ENCODE measurements around the gene TRIO.

TRIO gene

DNA sequence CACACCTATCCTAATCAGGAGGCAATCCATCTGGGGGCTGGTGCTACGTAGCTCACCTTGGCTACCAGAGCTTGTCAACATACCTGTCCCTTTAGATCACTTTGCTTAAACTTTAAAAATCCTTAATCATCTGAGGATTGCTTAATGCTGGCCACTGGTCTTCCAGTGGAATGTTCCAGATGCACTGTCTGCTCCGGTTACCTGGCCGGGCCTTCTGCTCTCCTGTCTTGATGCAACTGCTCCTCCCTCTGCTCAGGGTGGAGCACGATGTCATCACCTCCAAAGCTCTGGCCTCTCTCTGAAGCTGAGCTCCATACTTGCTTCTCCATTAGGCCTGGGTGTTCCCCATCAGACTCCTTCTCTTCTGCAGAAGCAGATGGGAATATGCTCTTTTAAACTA lies 331.9 kb downstream of the TRIO start:
- DNase-seq = no peak

DNA sequence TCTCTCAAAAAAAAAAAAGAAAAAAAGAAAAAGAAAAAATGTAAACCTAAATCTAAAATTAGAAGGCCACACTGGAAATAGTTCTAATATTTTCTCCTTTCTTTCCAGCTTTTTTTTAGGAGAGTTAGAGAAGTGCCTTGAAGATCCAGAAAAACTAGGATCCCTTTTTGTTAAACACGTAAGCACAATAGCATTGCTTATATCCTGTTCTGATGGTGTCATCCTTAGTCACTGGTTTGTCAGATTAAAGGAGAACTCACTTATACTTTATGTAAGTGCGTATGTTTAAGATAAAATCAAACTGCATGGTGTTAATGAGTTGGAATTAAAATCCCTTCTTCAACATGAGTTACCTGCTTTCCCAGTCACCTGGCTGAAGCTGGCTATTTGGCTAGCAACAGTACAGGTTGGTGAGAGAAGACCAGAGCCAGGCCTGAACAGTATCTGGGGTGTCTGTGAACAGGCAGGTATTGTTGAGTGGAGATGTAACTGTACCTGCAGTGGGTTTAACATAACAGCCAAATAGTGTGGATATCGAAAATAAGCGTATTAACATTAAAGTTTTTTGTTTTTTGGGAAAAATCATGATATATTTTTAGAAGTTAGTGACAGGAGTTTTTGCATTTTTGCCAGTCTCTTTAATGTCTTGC lies 333.8 kb downstream of the TRIO start:
- DNase-seq = no peak

DNA sequence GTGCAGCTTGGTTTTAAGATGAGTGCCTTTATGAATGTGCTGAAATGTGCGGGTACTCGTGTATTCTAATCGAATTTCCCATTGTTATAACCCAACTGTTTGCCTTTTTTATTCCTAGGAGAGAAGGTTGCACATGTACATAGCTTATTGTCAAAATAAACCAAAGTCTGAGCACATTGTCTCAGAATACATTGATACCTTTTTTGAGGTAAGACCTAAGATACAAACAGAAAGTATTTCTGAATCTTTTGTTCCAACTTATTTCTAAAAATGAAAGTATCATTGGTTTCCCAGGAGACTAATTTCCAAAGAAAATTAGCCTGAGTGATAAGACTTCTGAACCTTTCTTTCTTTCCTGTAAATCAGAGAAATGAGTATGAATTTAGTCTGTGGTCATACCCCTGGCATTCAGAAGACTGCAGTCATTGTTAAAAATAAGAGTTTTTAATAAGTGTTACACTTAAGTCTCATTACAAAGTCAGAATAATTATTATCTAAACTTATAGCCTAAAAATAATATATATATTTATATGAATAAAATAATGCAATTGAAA lies 336.1 kb downstream of the TRIO start:
- DNase-seq = no peak

- no peak for DNase-seq
Measured at GRCh38 chr5:14481349-14481748, 338.2 kb downstream of the TRIO start.

DNA sequence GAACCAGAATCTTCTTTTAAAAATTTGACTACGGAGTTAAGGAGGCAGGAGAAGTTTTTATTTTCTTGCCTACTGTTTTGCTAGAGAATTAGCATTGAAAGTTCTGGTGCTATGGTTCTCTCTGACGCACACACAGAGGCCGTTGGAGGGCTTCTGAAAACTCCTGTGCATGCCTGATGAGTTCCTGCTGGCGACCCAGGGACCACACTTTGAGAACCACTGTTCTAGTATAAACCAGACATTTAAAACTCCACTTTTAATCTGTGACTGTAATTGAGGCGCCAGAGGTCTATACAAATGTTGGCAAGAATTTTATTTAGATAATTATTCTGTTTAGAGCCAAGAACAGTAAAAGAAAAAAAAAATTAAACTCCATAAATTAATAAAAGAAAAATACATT lies 338.9 kb downstream of the TRIO start:
- no peak for DNase-seq

GRCh38 chr5:14483504-14484157 lies 340.5 kb downstream of the TRIO start:
- no peak for DNase-seq

GRCh38 chr5:14486486-14486885 lies 343.3 kb downstream of the TRIO start:
- DNase-seq = no peak

- DNase-seq = no peak
Measured at GRCh38 chr5:14486996-14487896, 344.1 kb downstream of the TRIO start.

GRCh38 chr5:14487897-14488570 lies 344.9 kb downstream of the TRIO start:
- DNase-seq = no peak

DNA sequence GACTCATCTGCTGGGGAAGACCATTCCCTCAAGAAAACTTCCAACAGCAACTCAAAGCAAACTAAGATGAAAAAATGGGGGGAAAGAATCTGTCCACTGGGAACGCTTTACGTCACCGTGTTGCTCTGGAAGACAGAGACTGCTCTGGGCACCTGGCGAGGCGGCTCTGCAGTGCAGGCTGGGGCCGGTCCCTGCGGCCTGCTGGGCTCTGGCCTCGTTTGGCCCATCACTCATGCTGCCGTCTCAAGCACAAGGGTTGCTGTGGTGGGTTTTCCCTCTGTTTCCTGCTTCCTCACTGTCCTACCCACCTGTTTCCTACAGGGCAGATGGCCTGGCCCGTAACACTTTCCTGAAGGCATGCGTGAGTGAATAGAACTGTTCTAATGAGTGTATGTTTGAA lies 345.6 kb downstream of the TRIO start:
- no peak for DNase-seq

DNA sequence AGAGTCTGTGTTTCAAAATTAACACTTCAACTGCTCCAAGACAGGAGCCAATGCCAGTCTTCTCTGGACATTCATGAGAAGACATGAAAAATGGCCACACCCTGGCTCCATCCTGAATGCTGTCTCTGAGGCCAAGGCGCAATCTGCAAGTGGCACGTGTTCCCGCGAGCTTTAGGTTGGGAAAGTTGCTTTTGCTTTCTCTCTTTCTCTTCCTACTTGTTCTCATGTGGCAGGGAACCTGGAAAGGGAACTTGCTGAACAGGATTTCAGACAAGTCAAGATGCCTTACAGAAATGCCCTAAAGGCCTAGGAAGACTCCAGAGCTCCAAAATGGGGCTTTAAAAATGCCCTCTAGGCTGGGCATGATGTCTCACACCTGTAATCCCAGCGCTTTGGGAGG lies 346.5 kb downstream of the TRIO start:
- no peak for DNase-seq

GRCh38 chr5:14490309-14490711 lies 347.2 kb downstream of the TRIO start:
- no peak for DNase-seq

GRCh38 chr5:14491015-14491915 lies 348.1 kb downstream of the TRIO start:
- DNase-seq = no peak

DNA sequence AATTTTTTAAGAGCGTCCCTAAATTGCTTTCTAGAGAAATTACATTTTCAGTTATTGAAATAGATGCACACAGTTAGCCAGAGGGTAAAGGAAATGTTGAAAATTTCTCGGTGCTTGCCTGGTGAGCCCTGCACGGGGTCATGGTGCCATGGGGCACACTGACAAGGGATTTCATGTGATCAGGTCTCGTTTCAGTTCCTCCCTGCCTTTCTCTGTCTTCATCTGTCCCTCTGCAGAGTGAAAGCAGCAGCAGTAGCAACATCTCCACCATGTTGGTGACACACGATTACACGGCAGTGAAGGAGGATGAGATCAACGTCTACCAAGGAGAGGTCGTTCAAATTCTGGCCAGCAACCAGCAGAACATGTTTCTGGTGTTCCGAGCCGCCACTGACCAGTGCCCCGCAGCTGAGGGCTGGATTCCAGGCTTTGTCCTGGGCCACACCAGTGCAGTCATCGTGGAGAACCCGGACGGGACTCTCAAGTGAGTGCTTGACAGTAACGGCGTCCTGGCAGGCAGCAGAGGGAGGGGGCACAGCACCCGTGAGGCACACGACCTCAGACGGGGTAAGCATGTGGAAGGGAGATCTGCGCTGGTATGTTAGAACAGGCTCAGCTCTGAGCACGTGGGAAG lies 349.3 kb downstream of the TRIO start:
- no peak for DNase-seq

DNA sequence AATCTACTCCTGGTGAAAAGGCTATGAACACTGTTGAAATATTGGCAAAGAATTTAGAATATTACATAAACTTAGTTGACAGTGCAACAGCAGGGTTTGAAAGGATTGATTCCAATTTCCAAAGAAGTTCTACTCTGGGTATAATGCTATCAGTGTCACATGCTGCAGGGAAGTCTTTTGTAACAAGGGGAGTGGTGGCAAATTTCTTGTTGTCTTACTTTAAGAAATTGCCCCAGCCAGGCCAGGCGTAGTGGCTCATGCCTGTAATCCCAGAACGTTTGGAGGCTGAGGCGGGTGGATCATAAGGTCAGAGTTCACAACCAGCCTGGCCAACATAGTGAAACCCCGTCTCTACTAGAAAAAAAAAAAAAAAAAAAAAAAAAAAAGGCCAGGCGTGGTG lies 352.2 kb downstream of the TRIO start:
- DNase-seq = no peak

DNA sequence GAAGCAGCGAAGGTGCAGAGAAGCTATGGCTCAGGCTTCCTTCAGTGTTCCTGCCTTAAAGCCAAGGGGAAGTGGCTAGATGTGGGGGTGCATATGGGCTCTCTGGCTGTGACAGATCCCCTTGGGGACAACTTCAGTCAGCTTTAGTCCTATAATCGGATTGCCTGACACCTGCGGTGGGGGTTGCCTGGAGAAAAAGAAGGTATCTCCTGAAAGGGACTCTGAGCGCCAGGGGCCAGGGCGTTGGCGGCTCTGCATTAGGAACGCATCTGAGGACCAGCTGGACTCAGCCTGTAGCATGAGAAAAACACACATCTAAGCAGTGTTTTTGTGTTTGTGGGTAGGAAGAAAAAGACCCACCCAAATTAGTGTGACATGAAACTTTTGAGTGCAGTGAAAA lies 354.2 kb downstream of the TRIO start:
- DNase-seq = no peak

GRCh38 chr5:14501353-14502293 lies 358.5 kb downstream of the TRIO start:
- DNase-seq = no peak

DNA sequence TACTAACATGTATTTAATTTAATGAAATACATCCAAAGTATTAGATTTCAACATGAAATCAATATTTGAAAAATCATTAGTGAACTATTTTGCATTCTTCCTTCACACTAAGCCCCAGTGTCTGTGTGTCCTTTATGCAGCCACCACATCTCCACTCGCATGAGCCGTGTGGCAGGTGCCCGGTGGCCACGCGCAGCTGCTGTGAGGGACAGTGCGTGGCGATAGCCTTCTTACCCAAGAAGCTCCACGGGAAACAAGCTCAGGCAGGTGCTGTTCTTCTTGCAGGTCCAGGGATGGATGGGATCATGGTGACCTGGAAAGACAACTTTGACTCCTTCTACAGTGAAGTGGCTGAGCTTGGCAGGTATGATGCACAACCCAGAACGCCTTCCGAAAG lies 359.1 kb downstream of the TRIO start:
- DNase-seq = no peak

GRCh38 chr5:14503017-14503680 lies 360.0 kb downstream of the TRIO start:
- DNase-seq = no peak

Data from KG1 (cell line).